HepG2 (cell line): Measurements from ENCODE around the gene LMCD1. TPM values are rescaled to one million over a fixed set of nuclear protein-coding genes. Genes with fewer than 3 reads are reported as not detected.

Source experiments
- ARID2 ChIP-seq: sonication (generic); formaldehyde crosslinking; IDR thresholded peaks from 2 replicates; pipeline ENCODE4 v1.8.1; 2022; ENCODE audit warnings: mild to moderate bottlenecking, missing genetic modification reagents, borderline replicate concordance
- CAMTA2 ChIP-seq: sonication (generic); formaldehyde crosslinking; IDR thresholded peaks from 2 replicates; pipeline ENCODE4 v1.4.0; 2020; ENCODE audit warnings: mild to moderate bottlenecking, missing genetic modification reagents, borderline replicate concordance
- FOXA3 ChIP-seq: IDR thresholded peaks from 2 replicates; pipeline ENCODE4 v1.6.1; 2016; ENCODE audit warnings: missing genetic modification reagents, missing compliant biosample characterization
- FOXP1 ChIP-seq, 2 experiments: fragments of 450-650 bp in 1 of 2; IDR thresholded peaks; 2 replicates each; pipeline ENCODE4 v1.6.1; 2017 to 2018; ENCODE audit warnings: antibody characterized with exemption in 1 of 2
- KMT2A ChIP-seq: sonication (generic); formaldehyde crosslinking; IDR thresholded peaks from 2 replicates; pipeline ENCODE4 v1.4.0; 2020; ENCODE audit warnings: missing genetic modification reagents
- polyA plus RNA-seq, 8 experiments: library from polyadenylated mRNA; depleted of rRNA in 3 of 8; stranded (reverse) in 7 of 8; unstranded in 1 of 8; fragments of >200 nt; fragmentation: Illumina TruSeq in 4 of 8; extraction: Trizol in 4 of 8; gene quantifications; 2 replicates each; pipeline versions ENCODE4 v1.2.1 to v1.2.3, GENCODE V29; 2011 to 2016; ENCODE audit warnings: low read depth in 4 of 8, missing spikeins in 1 of 8, mixed read lengths in 1 of 8; ENCODE audit not compliant: insufficient read depth in 1 of 8
- total RNA-seq, 5 experiments: library from RNA; depleted of rRNA; stranded (reverse); fragments of >200 nt; fragmentation: Illumina TruSeq; extraction: Trizol; gene quantifications; 2 replicates each; pipeline ENCODE4 v1.2.3, GENCODE V29; 2016; ENCODE audit warnings: low read depth in 1 of 5
- TF ChIP-seq, protein P1 (sequence below): sonication (generic); formaldehyde crosslinking; IDR thresholded peaks from 2 replicates; pipeline ENCODE4 v1.5.1; 2020; ENCODE audit warnings: mild to moderate bottlenecking, missing genetic modification reagents, borderline replicate concordance
- TF ChIP-seq, protein P2 (sequence below): sonication (generic); formaldehyde crosslinking; IDR thresholded peaks from 2 replicates; pipeline ENCODE4 v1.4.0; 2020; ENCODE audit warnings: missing genetic modification reagents, borderline replicate concordance
- TF ChIP-seq, protein P3 (sequence below): sonication (generic); formaldehyde crosslinking; IDR thresholded peaks from 2 replicates; pipeline ENCODE4 v1.5.0; 2020; ENCODE audit warnings: missing genetic modification reagents

The LMCD1 gene
- total and polyA plus RNA-seq, 2 of the 13 experiments (the other 11 are each of a cell fraction or from before 2014, with no cell fraction given) = 6.2 to 7.1 TPM

DNA sequence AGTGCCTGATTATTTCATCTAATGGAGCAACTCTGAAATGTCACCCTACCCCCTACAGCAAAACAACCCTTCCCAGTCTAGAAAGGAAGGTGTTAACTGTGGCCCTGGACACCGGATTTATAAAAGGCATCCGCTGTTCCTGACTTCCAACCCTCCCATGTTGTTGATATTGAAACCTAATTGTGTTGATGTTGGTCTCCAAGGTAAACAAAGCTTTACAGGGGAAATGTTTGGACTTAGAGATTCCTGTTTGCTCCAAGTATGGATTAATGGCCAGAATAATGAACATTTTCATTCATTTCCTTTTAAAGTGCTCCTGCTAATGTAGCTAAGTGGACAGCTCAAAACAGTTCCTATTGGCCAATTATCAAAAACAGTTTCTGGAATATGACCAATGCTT is 19.4 kb upstream of the LMCD1 start (continued):
- TF ChIP-seq, protein P1, sequence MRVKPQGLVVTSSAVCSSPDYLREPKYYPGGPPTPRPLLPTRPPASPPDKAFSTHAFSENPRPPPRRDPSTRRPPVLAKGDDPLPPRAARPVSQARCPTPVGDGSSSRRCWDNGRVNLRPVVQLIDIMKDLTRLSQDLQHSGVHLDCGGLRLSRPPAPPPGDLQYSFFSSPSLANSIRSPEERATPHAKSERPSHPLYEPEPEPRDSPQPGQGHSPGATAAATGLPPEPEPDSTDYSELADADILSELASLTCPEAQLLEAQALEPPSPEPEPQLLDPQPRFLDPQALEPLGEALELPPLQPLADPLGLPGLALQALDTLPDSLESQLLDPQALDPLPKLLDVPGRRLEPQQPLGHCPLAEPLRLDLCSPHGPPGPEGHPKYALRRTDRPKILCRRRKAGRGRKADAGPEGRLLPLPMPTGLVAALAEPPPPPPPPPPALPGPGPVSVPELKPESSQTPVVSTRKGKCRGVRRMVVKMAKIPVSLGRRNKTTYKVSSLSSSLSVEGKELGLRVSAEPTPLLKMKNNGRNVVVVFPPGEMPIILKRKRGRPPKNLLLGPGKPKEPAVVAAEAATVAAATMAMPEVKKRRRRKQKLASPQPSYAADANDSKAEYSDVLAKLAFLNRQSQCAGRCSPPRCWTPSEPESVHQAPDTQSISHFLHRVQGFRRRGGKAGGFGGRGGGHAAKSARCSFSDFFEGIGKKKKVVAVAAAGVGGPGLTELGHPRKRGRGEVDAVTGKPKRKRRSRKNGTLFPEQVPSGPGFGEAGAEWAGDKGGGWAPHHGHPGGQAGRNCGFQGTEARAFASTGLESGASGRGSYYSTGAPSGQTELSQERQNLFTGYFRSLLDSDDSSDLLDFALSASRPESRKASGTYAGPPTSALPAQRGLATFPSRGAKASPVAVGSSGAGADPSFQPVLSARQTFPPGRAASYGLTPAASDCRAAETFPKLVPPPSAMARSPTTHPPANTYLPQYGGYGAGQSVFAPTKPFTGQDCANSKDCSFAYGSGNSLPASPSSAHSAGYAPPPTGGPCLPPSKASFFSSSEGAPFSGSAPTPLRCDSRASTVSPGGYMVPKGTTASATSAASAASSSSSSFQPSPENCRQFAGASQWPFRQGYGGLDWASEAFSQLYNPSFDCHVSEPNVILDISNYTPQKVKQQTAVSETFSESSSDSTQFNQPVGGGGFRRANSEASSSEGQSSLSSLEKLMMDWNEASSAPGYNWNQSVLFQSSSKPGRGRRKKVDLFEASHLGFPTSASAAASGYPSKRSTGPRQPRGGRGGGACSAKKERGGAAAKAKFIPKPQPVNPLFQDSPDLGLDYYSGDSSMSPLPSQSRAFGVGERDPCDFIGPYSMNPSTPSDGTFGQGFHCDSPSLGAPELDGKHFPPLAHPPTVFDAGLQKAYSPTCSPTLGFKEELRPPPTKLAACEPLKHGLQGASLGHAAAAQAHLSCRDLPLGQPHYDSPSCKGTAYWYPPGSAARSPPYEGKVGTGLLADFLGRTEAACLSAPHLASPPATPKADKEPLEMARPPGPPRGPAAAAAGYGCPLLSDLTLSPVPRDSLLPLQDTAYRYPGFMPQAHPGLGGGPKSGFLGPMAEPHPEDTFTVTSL (CRISPR knock-in tag) = no peak
- no peak for TF ChIP-seq FOXP1 (IDR thresholded peaks at IDR 0.05)
- TF ChIP-seq FOXP1 (CRISPR knock-in tag; IDR thresholded peaks at IDR 0.05) = peak; percentile 40; the same call in 1 of the 2 replicates
- TF ChIP-seq ARID2 (CRISPR knock-in tag) = no peak
- TF ChIP-seq, protein P2, sequence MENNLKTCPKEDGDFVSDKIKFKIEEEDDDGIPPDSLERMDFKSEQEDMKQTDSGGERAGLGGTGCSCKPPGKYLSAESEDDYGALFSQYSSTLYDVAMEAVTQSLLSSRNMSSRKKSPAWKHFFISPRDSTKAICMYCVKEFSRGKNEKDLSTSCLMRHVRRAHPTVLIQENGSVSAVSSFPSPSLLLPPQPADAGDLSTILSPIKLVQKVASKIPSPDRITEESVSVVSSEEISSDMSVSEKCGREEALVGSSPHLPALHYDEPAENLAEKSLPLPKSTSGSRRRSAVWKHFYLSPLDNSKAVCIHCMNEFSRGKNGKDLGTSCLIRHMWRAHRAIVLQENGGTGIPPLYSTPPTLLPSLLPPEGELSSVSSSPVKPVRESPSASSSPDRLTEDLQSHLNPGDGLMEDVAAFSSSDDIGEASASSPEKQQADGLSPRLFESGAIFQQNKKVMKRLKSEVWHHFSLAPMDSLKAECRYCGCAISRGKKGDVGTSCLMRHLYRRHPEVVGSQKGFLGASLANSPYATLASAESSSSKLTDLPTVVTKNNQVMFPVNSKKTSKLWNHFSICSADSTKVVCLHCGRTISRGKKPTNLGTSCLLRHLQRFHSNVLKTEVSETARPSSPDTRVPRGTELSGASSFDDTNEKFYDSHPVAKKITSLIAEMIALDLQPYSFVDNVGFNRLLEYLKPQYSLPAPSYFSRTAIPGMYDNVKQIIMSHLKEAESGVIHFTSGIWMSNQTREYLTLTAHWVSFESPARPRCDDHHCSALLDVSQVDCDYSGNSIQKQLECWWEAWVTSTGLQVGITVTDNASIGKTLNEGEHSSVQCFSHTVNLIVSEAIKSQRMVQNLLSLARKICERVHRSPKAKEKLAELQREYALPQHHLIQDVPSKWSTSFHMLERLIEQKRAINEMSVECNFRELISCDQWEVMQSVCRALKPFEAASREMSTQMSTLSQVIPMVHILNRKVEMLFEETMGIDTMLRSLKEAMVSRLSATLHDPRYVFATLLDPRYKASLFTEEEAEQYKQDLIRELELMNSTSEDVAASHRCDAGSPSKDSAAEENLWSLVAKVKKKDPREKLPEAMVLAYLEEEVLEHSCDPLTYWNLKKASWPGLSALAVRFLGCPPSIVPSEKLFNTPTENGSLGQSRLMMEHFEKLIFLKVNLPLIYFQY (CRISPR knock-in tag) = no peak
- 0 out of 2 replicates have a peak, but pooled peaks have one; percentile 24 for TF ChIP-seq FOXA3 (CRISPR knock-in tag)
- no peak for TF ChIP-seq KMT2A (CRISPR knock-in tag)
- no peak for TF ChIP-seq CAMTA2 (CRISPR knock-in tag)
- TF ChIP-seq, protein P3, sequence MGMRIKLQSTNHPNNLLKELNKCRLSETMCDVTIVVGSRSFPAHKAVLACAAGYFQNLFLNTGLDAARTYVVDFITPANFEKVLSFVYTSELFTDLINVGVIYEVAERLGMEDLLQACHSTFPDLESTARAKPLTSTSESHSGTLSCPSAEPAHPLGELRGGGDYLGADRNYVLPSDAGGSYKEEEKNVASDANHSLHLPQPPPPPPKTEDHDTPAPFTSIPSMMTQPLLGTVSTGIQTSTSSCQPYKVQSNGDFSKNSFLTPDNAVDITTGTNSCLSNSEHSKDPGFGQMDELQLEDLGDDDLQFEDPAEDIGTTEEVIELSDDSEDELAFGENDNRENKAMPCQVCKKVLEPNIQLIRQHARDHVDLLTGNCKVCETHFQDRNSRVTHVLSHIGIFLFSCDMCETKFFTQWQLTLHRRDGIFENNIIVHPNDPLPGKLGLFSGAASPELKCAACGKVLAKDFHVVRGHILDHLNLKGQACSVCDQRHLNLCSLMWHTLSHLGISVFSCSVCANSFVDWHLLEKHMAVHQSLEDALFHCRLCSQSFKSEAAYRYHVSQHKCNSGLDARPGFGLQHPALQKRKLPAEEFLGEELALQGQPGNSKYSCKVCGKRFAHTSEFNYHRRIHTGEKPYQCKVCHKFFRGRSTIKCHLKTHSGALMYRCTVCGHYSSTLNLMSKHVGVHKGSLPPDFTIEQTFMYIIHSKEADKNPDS (CRISPR knock-in tag) = no peak
